ENCODE results near the gene LRP1B. TPM values are rescaled to one million over a fixed set of nuclear protein-coding genes. Genes with fewer than 3 reads are reported as not detected.

Gene LRP1B
- total and polyA plus RNA-seq, 2 of the 8 experiments (the other 6 are each of a cell fraction or from before 2014, with no cell fraction given) = 0.03 TPM; not detected in 1

GRCh38 chr2:141888987-141889555 lies 241.7 kb downstream of the LRP1B start (continued):
- TF ChIP-seq USF2 (IDR thresholded peaks at IDR 0.05; ENCODE audit: low read length) (no peak), TCF12 (IDR thresholded peaks at IDR 0.05; ENCODE audit: low read depth, low read length) (no peak), ATF3 (IDR thresholded peaks at IDR 0.05; ENCODE audit: insufficient read depth, low read depth, low read length) (no peak), HDAC2 (IDR thresholded peaks at IDR 0.05; ENCODE audit: borderline replicate concordance in 1 of 2, low read depth in 2 of 2, low read length in 2 of 2) (no peak), SUZ12 (IDR thresholded peaks at IDR 0.05; ENCODE audit: low read length) (no peak)

Measured in H1 (cell line).